Osteoblast (primary cell): ENCODE results near the gene DRAM2. TPM values are rescaled to one million over a fixed set of nuclear protein-coding genes. Genes with fewer than 3 reads are reported as not detected.

Experiments used
- DNase-seq: peaks from one replicate; pipeline ENCODE4 v3.0.0; 2011; ENCODE audit warnings: low spot score, mixed read lengths; ENCODE audit not compliant: insufficient read length; ENCODE audit errors: missing footprints
- H2AFZ ChIP-seq: 2 replicates; pipeline ENCODE4 v1.6.0; 2011; ENCODE audit warnings: mild to moderate bottlenecking, low read length
- H3K27ac ChIP-seq: 2 replicates; pipeline ENCODE4 v1.5.1; 2011; ENCODE audit warnings: mild to moderate bottlenecking, low read depth, low read length, moderate library complexity
- H3K27me3 ChIP-seq: 2 replicates; pipeline ENCODE4 v1.6.0; 2012; ENCODE audit warnings: mild to moderate bottlenecking, control low read depth, inconsistent platforms, low read length, moderate library complexity; ENCODE audit not compliant: insufficient read depth
- H3K36me3 ChIP-seq: 2 replicates; pipeline ENCODE4 v1.5.1; 2011; ENCODE audit warnings: mild to moderate bottlenecking, low read length, control low read depth, moderate library complexity; ENCODE audit not compliant: insufficient read depth
- H3K4me1 ChIP-seq: 2 replicates; pipeline ENCODE4 v1.5.1; 2011; ENCODE audit warnings: mild to moderate bottlenecking, low read length, control low read depth, moderate library complexity; ENCODE audit not compliant: insufficient read depth
- H3K4me2 ChIP-seq: 2 replicates; pipeline ENCODE4 v1.6.0; 2011; ENCODE audit warnings: mild to moderate bottlenecking, low read length; ENCODE audit not compliant: insufficient read depth
- H3K4me3 ChIP-seq: fragments of 200-600 bp; sonication (generic); 3 replicates; pipeline ENCODE4 v1.5.1; 2012; ENCODE audit warnings: mild to moderate bottlenecking, low read length, inconsistent platforms; ENCODE audit not compliant: insufficient read depth
- H3K79me2 ChIP-seq: 2 replicates; pipeline ENCODE4 v1.6.0; 2012; ENCODE audit warnings: mild to moderate bottlenecking, low read length, control low read depth, inconsistent platforms; ENCODE audit not compliant: insufficient read depth
- H3K9me3 ChIP-seq: 2 replicates; pipeline ENCODE4 v1.5.1; 2011; ENCODE audit warnings: low read depth, low read length, control low read depth
- H4K20me1 ChIP-seq: 2 replicates; pipeline ENCODE4 v1.6.0; 2012; ENCODE audit warnings: mild to moderate bottlenecking, low read length, control low read depth; ENCODE audit not compliant: insufficient read depth
- total RNA-seq: library from RNA; depleted of rRNA; stranded (reverse); fragments of >200 nt; gene quantifications from 2 replicates; pipeline ENCODE4 v1.2.3, GENCODE V29; 2012
- TF ChIP-seq, protein P1 (sequence below): IDR thresholded peaks from 2 replicates; pipeline ENCODE4 v1.5.1; 2011; ENCODE audit warnings: mild to moderate bottlenecking, low read depth, low read length, moderate library complexity; ENCODE audit errors: extremely low read depth

The DRAM2 gene
- total RNA-seq, 1 donor: 45.6 TPM

DNA sequence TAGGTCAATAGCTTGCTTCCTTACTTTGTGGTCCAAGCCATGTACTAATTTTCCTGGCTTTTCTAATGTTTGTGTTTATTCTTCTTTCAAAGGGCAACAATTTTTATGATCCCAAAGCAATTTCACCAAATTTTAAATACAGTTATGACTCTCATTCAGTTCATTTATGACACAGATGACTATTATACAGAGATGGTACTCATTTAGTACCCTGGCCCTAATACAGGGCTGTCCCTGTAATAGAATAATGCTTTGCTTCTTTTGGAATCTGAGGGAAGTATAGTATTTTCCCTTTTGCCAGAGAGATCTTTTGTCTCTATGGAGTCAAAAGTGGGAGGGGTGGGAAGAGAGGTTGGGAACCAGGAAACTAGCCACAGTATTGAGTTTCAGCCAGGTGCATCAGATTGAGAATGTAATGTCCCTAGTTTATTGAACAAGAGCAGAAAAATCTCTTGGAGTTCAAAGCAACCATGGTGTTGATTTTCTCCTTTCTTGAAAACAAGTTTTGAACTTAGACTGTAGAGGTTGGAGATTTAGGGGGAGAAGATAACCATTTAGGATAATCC is 40.2 kb upstream of the DRAM2 start:
- no peaks in the 10 kb centered on the region for H4K20me1 ChIP-seq
- H3K27ac ChIP-seq: no peak overlapping the region
- H3K4me1 ChIP-seq: no peaks in the 10 kb centered on the region
- no peak overlapping the region for H3K4me2 ChIP-seq
- H3K4me3 ChIP-seq: no peak overlapping the region
- no peaks in the 10 kb centered on the region for H3K27me3 ChIP-seq
- no peaks in the 10 kb centered on the region for H3K79me2 ChIP-seq
- H3K36me3 ChIP-seq: peaks cover 29% of the 10 kb centered on the region
- DNase-seq: no peak
- no peak overlapping the region for H2AFZ ChIP-seq
- no peaks in the 10 kb centered on the region for H3K9me3 ChIP-seq
- TF ChIP-seq, protein P1, sequence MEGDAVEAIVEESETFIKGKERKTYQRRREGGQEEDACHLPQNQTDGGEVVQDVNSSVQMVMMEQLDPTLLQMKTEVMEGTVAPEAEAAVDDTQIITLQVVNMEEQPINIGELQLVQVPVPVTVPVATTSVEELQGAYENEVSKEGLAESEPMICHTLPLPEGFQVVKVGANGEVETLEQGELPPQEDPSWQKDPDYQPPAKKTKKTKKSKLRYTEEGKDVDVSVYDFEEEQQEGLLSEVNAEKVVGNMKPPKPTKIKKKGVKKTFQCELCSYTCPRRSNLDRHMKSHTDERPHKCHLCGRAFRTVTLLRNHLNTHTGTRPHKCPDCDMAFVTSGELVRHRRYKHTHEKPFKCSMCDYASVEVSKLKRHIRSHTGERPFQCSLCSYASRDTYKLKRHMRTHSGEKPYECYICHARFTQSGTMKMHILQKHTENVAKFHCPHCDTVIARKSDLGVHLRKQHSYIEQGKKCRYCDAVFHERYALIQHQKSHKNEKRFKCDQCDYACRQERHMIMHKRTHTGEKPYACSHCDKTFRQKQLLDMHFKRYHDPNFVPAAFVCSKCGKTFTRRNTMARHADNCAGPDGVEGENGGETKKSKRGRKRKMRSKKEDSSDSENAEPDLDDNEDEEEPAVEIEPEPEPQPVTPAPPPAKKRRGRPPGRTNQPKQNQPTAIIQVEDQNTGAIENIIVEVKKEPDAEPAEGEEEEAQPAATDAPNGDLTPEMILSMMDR: no peak

DNA sequence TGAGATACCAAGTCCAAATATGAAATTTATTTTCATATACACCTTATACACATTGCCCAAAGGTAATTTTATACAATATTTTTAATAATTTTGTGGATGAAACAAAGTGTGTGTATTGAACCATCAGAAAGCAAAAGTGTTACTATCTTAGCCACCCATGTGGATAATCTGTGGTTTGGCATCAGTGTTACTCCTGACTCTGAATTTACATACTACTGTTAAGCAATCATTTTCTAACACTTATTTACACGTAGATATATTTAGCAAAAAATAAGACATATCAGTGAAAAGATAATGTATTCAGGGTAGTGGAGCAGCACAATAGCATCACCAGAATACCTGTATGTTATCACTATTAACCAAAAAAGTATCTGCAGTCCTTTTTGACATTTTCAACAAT is 36.8 kb upstream of the DRAM2 start:
- no peak for DNase-seq
- Histone ChIP-seq H3K4me3 (no peak overlapping the region), H2AFZ (no peak overlapping the region), H3K36me3 (peaks cover 13% of the 10 kb centered on the region), H3K4me1 (no peaks in the 10 kb centered on the region), H3K27me3 (no peaks in the 10 kb centered on the region), H3K27ac (no peak overlapping the region), H4K20me1 (no peaks in the 10 kb centered on the region), H3K4me2 (no peak overlapping the region), H3K9me3 (no peaks in the 10 kb centered on the region), H3K79me2 (no peaks in the 10 kb centered on the region)
- TF ChIP-seq, protein P1: no peak

DNA sequence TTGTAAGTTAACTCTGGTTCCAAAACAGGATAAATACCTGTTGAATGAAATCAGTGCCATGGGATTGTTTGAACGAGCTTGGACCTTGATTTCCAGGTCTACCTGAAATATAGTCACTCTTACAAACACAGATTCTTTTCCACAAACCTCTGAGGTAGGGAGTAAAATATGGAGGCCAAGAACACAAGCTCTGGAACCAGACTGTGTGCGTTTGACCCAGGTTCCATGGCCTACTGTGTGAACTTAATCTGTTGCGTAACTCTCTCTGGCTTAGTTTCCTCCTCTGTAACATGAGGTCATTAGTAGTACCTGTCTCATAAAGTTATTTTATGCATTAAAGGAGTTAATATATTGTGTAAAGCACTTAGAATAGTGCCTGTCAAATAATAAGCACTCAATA is 35.5 kb upstream of the DRAM2 start:
- no peak overlapping the region for H3K4me3 ChIP-seq
- H3K4me2 ChIP-seq: no peak overlapping the region
- no peaks in the 10 kb centered on the region for H3K27me3 ChIP-seq
- no peaks in the 10 kb centered on the region for H3K4me1 ChIP-seq
- no peak for DNase-seq
- H3K36me3 ChIP-seq: peaks cover 13% of the 10 kb centered on the region
- no peaks in the 10 kb centered on the region for H4K20me1 ChIP-seq
- H3K27ac ChIP-seq: no peak overlapping the region
- H2AFZ ChIP-seq: no peak overlapping the region
- H3K9me3 ChIP-seq: no peaks in the 10 kb centered on the region
- TF ChIP-seq, protein P1: no peak
- H3K79me2 ChIP-seq: no peaks in the 10 kb centered on the region

DNA sequence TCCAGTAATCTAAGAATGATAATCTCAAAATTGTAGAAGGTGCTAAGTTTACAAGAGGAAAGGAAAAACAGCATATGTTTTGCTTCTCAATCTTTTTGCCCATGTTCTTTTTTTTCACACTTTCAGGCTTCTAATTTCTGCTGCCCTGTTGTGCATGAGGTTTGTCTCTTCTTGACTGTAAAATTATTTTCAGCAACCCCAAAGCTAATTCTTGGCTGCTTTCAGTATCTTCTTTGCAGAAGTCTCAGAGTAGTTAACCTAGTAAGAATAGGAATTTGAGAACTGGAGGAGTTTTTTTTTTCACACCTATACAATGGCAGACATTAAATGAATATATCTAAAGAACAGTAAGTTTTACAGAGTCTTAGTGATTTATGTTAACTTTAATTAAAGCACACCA is 34.2 kb upstream of the DRAM2 start:
- H4K20me1 ChIP-seq: no peaks in the 10 kb centered on the region
- no peaks in the 10 kb centered on the region for H3K9me3 ChIP-seq
- H3K36me3 ChIP-seq: peaks cover 13% of the 10 kb centered on the region
- no peak overlapping the region for H3K27ac ChIP-seq
- H3K4me2 ChIP-seq: no peak overlapping the region
- H3K27me3 ChIP-seq: no peaks in the 10 kb centered on the region
- no peaks in the 10 kb centered on the region for H3K4me1 ChIP-seq
- no peaks in the 10 kb centered on the region for H3K79me2 ChIP-seq
- H2AFZ ChIP-seq: no peak overlapping the region
- H3K4me3 ChIP-seq: no peak overlapping the region
- TF ChIP-seq, protein P1: no peak
- no peak for DNase-seq
